C4-2B (cell line): Measurements from ENCODE around the gene MRPL40.

Experiments used
- H3K27ac ChIP-seq: fragments of 450-650 bp; 2 replicates; pipeline ENCODE4 v1.5.1; 2017
- ZFX ChIP-seq: fragments of 450-650 bp; IDR thresholded peaks from 2 replicates; pipeline ENCODE4 v1.6.1; 2017
- TF ChIP-seq, protein P1 (sequence below): fragments of 450-650 bp; conservative IDR thresholded peaks from 2 replicates; pipeline ENCODE4 v1.5.1; 2017; ENCODE audit warnings: mild to moderate bottlenecking

The MRPL40 gene

DNA sequence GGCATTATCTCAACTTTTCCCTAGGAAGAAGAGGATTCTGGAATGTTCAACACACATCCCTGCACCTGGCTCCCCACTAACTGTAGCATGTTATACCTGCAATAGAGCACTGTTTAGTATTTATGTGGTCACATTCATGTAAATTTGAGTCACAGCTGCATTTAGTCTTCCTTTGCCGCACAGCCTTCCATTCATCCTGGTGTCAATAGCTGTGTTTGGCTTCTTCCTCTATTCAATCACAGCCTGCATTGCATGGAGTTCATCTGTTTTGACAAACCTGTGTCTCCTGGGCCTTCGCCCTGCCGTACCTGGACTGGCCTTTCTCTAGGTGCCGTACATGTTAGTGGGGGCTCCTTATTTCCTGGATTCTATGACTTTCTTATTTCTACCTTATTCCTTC is 19.2 kb downstream of the MRPL40 start:
- TF ChIP-seq, protein P1, sequence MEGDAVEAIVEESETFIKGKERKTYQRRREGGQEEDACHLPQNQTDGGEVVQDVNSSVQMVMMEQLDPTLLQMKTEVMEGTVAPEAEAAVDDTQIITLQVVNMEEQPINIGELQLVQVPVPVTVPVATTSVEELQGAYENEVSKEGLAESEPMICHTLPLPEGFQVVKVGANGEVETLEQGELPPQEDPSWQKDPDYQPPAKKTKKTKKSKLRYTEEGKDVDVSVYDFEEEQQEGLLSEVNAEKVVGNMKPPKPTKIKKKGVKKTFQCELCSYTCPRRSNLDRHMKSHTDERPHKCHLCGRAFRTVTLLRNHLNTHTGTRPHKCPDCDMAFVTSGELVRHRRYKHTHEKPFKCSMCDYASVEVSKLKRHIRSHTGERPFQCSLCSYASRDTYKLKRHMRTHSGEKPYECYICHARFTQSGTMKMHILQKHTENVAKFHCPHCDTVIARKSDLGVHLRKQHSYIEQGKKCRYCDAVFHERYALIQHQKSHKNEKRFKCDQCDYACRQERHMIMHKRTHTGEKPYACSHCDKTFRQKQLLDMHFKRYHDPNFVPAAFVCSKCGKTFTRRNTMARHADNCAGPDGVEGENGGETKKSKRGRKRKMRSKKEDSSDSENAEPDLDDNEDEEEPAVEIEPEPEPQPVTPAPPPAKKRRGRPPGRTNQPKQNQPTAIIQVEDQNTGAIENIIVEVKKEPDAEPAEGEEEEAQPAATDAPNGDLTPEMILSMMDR, result no peak
- TF ChIP-seq ZFX, result no peak
- H3K27ac ChIP-seq, result no peak overlapping the region

DNA sequence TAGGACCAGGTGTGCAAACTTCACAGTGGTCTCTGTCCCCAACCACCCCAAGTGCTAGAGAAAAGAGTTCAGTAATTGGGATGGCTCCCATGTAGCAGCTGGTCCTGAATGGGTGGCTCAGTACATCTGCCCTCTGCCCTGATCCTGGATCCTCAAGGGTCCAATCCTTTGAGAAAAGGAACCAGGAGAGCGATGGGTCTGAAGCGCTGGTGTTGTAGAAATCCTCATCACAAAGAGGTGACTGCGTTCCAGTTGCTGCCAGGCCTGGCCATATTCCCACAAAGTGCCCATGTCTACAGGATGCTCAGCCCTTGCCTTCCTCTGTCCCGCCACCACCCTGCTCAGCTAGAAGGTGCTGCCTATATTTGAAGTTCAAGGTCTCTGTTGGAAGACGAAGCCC is 21.4 kb downstream of the MRPL40 start:
- no peak overlapping the region for H3K27ac ChIP-seq
- no peak for TF ChIP-seq ZFX
- TF ChIP-seq, protein P1, result no peak

DNA sequence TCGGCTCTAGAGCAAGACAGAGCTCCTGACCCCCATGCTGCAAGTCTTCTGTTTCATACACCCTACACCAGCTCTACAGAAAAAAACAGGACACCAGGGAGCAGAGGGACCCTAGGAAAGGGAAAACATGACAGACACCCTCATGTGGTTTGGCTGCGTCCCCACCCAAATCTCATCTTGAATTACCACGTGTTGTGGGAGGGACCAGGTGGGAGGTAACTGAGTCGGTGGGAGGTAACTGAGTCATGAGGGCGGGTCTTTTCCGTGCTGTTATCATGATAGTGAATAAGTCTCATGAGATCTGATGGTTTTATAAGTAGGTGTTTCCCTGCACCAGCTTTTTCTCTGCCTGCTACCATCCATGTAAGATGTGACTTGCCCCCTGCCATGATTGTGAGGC is 21.8 kb downstream of the MRPL40 start:
- TF ChIP-seq ZFX, result no peak
- TF ChIP-seq, protein P1, result no peak
- H3K27ac ChIP-seq, result no peak overlapping the region

DNA sequence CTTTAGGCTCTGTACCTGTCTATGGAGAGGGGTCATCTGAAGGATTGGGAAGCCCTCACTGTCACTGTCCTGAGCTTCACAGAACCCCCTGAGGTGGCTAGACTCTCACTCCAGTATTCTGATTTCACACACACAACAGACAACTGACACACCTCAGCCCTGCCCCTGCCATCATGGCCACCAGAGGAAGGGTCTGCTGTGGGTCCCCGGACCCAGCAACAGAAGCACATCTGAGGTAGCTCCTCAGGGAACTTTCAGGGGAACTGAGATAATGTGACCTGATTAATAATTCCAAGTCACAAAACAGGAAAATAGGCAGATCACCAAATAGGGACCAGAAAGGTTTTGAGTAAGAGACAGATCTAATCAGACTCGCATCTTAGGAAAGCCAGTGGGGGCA is 22.7 kb downstream of the MRPL40 start:
- no peak overlapping the region for H3K27ac ChIP-seq
- no peak for TF ChIP-seq ZFX
- TF ChIP-seq, protein P1, result no peak

DNA sequence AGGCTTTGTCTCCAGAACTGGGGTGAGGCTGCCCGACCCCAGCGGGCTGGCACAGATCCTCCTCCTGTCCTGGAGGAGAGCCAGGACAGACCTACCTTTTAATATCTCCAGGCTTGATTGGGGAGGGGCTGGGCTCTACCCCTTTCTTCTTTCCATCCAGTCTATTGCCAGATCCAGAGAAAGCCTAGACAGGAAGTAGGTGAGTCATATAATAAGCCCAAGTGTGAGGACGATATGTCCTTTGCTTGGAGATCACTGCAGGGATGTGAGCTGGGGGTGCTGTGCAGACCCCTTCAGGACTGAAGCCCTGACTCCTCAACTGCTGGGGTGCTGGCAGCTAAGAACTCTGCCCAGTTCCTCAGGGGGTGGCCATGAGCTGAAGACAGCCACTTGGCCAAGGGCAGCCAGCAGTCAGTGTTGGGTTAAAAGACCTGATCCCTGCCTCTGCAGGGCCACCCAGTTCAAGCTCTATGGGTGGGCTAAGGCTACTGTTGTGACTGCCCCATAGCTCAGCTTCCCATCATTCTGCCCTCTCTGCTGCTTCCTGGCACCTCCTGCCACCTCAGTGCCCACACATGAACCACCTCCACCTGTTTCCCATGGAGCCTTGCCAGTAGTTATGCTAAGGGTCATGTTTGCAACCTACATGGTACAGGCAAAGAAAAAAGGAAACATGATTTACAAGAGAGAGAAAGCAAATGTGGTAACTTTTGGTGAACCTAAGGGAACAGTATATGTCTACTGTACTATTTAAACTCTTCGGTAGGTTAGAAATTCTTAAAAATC is 23.4 kb downstream of the MRPL40 start:
- H3K27ac ChIP-seq, result no peak overlapping the region
- TF ChIP-seq, protein P1, result no peak

DNA sequence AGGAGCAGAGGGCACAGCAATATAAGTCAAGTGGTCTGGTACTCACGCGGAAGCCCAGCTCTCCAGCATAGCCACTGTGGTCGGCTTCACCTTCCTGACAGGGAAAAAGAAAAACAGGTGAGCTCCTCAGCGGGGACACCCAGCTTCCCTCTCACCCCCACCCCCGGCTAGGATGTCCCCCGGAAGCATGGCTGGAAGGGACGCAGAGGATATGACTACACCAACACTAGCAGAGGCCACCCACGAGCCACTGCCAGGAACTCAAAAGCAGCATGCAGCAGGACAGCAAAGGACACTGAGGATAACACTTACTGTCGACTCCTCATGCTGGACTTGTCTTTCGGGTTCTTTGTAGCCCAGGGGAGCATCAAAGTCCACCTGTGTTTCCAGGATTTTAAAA is 24.2 kb downstream of the MRPL40 start:
- H3K27ac ChIP-seq, result no peak overlapping the region
- TF ChIP-seq ZFX, result no peak
- TF ChIP-seq, protein P1, result no peak

DNA sequence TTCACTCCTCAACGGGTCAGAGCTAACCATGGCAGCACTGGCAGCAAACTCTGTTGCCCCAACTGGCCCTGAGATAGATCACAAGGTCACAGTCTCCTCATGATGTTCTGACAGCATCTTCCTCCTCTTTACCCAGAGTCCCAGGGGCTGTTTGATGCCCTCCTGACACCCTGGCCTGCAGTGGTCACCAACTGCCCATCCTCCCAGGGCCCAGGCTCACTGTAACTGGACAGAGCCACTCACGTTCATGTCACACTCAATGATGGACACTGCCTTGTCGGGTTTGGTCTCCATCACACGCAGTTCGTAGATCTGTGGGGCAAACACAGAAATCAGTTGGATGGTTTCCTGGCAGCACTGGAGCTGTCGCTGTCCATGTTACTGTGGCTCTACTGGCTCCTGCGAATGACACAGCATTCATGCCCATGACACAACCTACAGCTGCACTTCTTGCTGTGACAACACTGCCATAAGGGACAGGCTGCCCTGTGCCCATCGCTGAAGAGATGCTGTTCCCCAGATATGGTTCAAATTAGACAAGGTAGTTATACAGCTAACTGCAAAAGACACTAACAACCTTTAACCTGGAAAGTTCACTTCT is 25.6 kb downstream of the MRPL40 start:
- TF ChIP-seq ZFX, result no peak
- TF ChIP-seq, protein P1, result no peak
- no peak overlapping the region for H3K27ac ChIP-seq
